RWPE1 (cell line): ENCODE results near the gene ALDH5A1.

Experiments
- CTCF ChIA-PET: fragments of 350-600 bp; sonication (Branson Sonifier 250); formaldehyde crosslinking; extraction: SDS; loops from one replicate; lab custom pipeline; 2021; lab: Yijun Ruan, JAX
- POLR2A ChIA-PET: fragments of 400-600 bp; formaldehyde crosslinking; extraction: SDS; loops from one replicate; lab custom pipeline; 2020; ENCODE audit warnings: antibody characterized with exemption; ENCODE audit not compliant: low non-redundant PET; lab: Yijun Ruan, JAX
- DNase-seq: peaks from one replicate; pipeline ENCODE4 v3.0.0; 2012; ENCODE audit warnings: low spot score
- H3K27ac ChIP-seq: fragments of 450-650 bp; 2 replicates; pipeline ENCODE4 v1.5.1; 2017
- TF ChIP-seq, protein P1 (sequence below): fragments of 450-650 bp; conservative IDR thresholded peaks from 2 replicates; pipeline ENCODE4 v1.5.1; 2017; ENCODE audit warnings: low read depth, mild to moderate bottlenecking

ALDH5A1 gene

GRCh38 chr6:24460966-24461365, 33.8 kb upstream of the ALDH5A1 start:
- no peak for DNase-seq
- TF ChIP-seq, protein P1, sequence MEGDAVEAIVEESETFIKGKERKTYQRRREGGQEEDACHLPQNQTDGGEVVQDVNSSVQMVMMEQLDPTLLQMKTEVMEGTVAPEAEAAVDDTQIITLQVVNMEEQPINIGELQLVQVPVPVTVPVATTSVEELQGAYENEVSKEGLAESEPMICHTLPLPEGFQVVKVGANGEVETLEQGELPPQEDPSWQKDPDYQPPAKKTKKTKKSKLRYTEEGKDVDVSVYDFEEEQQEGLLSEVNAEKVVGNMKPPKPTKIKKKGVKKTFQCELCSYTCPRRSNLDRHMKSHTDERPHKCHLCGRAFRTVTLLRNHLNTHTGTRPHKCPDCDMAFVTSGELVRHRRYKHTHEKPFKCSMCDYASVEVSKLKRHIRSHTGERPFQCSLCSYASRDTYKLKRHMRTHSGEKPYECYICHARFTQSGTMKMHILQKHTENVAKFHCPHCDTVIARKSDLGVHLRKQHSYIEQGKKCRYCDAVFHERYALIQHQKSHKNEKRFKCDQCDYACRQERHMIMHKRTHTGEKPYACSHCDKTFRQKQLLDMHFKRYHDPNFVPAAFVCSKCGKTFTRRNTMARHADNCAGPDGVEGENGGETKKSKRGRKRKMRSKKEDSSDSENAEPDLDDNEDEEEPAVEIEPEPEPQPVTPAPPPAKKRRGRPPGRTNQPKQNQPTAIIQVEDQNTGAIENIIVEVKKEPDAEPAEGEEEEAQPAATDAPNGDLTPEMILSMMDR = no peak
- no peak overlapping the region for H3K27ac ChIP-seq
- POLR2A ChIA-PET = no interaction called here
- CTCF ChIA-PET = no interaction called here

DNA sequence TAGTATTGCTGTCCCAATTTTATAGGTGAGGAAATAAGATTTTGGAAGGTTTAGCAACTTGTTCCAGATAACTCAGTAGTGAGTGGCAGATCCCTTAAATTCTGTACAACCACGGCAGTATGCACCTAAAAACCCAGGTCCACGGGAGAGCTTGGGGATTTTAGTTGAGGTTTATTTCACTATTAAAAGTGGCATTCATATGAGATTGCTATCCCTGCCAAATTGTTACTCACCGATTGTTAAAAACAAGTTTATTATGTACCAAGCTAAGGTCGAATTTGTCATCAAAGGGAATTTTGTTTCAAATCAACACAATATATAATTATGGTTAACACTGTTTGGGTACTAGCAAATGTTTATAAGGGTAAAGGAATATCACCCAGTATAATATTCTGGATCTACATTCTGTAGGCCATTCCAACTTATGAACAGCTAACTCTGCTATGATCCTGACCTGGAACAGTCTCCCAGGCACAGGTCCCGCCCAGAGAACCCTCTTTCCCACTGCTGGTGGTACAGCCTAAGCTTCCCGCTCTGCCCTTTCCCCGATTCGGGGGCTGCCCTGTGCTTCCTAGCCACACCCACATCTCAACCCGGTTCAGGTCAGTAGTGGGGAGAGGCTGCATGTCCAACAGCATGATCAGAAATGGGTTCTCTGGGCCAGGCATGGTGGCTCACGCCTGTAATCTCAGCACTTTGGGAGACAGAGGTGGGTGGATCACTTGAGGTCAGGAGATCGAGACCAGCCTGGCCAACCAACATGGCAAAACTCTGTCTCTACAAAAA, 30.3 kb upstream of the ALDH5A1 start:
- ChIA-PET CTCF (no interaction called here), POLR2A (no interaction called here)
- TF ChIP-seq, protein P1 = no peak
- H3K27ac ChIP-seq = no peak overlapping the region
- DNase-seq = no peak

DNA sequence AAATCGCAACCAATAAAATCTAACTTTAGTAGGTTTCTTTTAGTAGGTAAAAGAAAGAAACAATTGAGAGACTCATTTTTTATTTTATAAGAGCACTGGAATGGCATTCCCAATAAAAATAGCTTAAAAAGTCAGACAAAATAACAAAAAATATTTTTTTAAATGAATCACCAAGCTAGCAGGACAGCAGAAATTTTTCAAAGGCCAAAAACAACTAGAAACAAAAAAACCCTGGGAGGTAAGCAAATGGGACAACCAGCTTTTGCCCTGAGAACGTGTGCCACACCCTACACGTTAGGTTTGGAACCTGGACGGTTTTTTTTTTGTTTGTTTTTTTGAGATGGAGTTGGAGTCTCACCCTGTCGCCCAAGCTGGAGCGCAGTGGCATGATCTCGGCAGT, 25.0 kb upstream of the ALDH5A1 start:
- ChIA-PET CTCF (interaction anchor here (0.6 kb wide), 1 partner anchor 25 kb away, joined by 3 read pairs; no protein-coding TSS in a partner anchor), POLR2A (no interaction called here)
- TF ChIP-seq, protein P1 = no peak
- H3K27ac ChIP-seq = no peak overlapping the region
- no peak for DNase-seq

DNA sequence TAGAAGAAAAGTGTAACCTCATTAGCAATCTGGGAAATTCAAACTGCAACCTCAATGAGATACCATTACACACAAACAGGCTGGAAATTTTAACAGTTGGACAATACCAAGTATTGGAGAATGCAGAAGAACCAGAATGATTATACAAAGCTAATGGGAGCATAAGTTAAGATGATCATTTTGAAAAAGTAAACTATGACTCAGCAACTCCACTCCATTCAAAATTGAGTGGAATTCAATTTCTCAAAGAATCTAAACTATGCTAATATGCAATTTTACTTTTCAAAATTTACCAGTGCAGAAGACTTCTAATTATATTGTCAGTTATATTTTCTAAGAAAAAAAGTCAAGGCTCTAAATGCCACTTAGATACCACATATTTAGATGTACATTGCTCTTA, 22.6 kb upstream of the ALDH5A1 start:
- TF ChIP-seq, protein P1 = no peak
- no peak for DNase-seq
- POLR2A ChIA-PET = no interaction called here
- no peak overlapping the region for H3K27ac ChIP-seq
- CTCF ChIA-PET = no interaction called here

DNA sequence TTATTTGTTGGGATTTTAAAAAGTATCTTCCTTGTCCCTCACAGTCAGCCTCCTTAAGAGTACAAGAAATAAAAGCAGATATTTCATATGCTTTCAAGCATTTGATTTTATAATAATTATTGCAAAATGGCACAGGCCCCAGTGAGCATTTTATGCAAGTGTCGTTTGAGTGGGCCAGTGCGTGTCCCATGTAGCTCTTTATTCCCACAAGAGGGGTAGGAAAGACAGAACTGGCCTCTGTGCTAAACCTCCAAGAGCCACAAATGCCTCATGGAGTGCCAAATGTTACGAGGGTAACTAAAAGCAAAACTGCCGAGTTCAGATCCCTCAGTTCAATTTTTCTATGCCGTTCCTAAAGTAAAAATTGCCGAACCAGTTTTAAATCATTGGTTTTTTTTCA, 18.1 kb upstream of the ALDH5A1 start:
- POLR2A ChIA-PET = no interaction called here
- CTCF ChIA-PET = no interaction called here
- no peak for DNase-seq
- H3K27ac ChIP-seq = no peak overlapping the region
- TF ChIP-seq, protein P1 = no peak

GRCh38 chr6:24477070-24477469, 17.7 kb upstream of the ALDH5A1 start:
- POLR2A ChIA-PET = no interaction called here
- CTCF ChIA-PET = no interaction called here
- no peak overlapping the region for H3K27ac ChIP-seq
- TF ChIP-seq, protein P1 = no peak
- DNase-seq = no peak
